Tracheal epithelial cell (primary cell): ENCODE results near the gene C10orf62. TPM values are rescaled to one million over a fixed set of nuclear protein-coding genes. Genes with fewer than 3 reads are reported as not detected.

ENCODE experiments used
- total RNA-seq: library from RNA; depleted of rRNA; stranded (reverse); fragments of >200 nt; gene quantifications from 2 replicates; pipeline ENCODE4 v1.2.1, GENCODE V29; 2014

The C10orf62 gene
- total RNA-seq, result not detected in 2 replicates

GRCh38 chr10:97589479-97589878 is at the start of gene C10orf62:
Gene C10orf62 (plus strand): TSS chr10:97589721. CDS start chr10:97589898, 177 bp downstream.

DNA sequence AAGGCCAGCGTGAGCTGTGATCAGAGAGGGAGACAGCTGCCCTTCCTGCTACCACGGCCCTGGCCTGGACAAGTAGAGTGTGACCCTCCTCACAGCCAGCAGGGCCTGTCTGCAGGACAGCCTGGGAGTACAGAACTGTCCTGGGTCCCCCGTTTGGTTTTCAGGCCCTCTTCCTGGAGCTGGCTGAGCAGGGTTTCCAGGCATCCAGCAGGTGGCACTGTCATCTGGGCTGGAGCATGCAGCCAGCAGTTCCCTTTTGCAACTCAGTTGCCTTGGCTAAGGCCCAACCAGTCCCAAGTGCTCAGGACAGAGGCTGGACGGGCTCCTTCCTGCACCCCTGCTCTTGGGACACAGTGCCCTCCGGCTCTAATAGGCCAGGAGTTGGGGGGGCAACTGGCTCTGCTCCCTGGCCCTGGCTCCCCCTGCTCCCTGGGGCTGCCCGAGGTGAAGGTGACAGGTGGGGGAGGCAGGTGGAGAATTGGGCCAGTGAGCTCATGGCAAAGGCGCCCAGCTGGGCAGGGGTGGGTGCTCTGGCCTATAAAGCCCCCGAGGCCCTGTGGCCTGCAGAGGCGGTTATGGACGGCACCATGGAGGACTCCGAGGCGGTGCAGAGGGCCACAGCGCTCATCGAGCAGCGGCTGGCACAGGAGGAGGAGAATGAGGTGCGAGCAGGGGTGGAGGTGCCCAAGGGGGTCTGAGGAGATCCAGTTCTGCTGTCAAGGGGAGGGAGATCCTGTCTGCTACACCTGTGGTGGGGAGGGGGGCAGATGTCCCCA is 17.1 kb upstream of the C10orf62 start, which contains the start of gene ANKRD2:
ANKRD2 (plus strand) TSS at position 566 of the 776 bp plus-strand sequence; CDS start at position 576, 10 bp downstream.

GRCh38 chr10:97584060-97584797 is 5.3 kb upstream of the C10orf62 start, which contains the start of gene HOGA1:
Gene HOGA1 (plus strand): TSS chr10:97584389. CDS start chr10:97584704, 315 bp downstream.

GRCh38 chr10:97632949-97633884 is 43.7 kb downstream of the C10orf62 start, which contains the start of gene MORN4:
Gene MORN4 (minus strand): TSS chr10:97633500. CDS start chr10:97619653, 13,847 bp downstream.

DNA sequence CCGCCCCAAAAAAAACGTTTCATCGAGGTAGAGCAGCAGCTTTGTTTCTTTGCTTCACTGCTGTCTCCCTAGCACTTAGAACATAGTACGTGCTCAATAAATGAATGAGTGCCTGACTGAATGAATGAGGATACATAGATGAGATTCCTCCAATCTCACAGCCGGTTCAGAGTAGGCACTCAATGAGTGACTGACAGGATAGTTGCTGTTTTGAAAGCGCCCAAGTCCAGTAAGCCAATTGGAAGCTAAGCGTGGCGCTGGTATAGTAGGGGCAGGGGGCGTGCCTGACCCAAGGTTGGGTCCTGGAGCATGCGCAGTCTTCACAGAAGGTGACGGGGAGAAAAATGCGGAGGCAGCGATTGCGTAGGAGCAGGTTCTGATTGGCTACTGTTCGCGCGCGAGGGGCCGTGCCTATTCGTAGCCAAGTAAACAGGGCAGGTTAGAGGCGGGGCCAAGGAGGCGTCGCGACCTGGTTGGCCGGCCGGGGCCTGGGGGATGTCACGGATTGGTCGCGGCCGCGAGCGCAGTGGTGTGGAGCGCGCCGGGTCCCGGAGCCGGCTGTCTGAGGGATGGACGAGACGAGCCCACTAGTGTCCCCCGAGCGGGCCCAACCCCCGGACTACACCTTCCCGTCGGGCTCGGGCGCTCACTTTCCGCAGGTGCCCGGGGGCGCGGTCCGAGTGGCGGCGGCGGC is 50.8 kb downstream of the C10orf62 start, which contains the start of gene PI4K2A:
PI4K2A (plus strand) TSS at position 498 of the 694 bp plus-strand sequence; CDS start at position 570, 72 bp downstream.

Other genes starting within 250 kb of the C10orf62 start
- 32.6 and 40.0 TPM in 2 replicates for gene RRP12, start 188.4 kb upstream of the C10orf62 start, total RNA-seq
- gene PGAM1, start 163.5 kb upstream of the C10orf62 start, total RNA-seq, result 396 and 566 TPM in 2 replicates
- 25.1 and 33.0 TPM in 2 replicates for gene EXOSC1, start 143.7 kb upstream of the C10orf62 start, total RNA-seq
- 32.4 and 40.5 TPM in 2 replicates for gene ZDHHC16, start 143.5 kb upstream of the C10orf62 start, total RNA-seq
- gene MMS19, start 91.3 kb upstream of the C10orf62 start, total RNA-seq, result 66.9 and 68.7 TPM in 2 replicates
- 15.3 and 22.4 TPM in 2 replicates for gene UBTD1, start 90.8 kb upstream of the C10orf62 start, total RNA-seq
- gene ANKRD2, start 16.9 kb upstream of the C10orf62 start, total RNA-seq, result 1.3 and 9.9 TPM in 2 replicates
- 0.21 and 25.5 TPM in 2 replicates for gene HOGA1, start 5.3 kb upstream of the C10orf62 start, total RNA-seq
- 2.2 and 6.0 TPM in 2 replicates for gene MORN4, start 43.8 kb downstream of the C10orf62 start, total RNA-seq
- gene PI4K2A, start 51.0 kb downstream of the C10orf62 start, total RNA-seq, result 37.8 and 41.1 TPM in 2 replicates
- 83.4 and 178 TPM in 2 replicates for gene AVPI1, start 97.5 kb downstream of the C10orf62 start, total RNA-seq
- 8.4 and 12.6 TPM in 2 replicates for gene MARVELD1, start 124.0 kb downstream of the C10orf62 start, total RNA-seq
- 19.6 and 26.7 TPM in 2 replicates for gene ZFYVE27, start 147.4 kb downstream of the C10orf62 start, total RNA-seq
- gene SFRP5, start 182.3 kb downstream of the C10orf62 start, total RNA-seq, result not detected in 2 replicates